ENCODE measurements around the gene TBXA2R. TPM values are rescaled to one million over a fixed set of nuclear protein-coding genes. Genes with fewer than 3 reads are reported as not detected.

Gene TBXA2R
- total and polyA plus RNA-seq, 2 donors (not counting 3 experiments of a cell fraction or from before 2014, with no cell fraction given): 2.4 to 2.9 TPM

- POLR2A ChIA-PET: no interaction called here
- BruUV-seq (replicated peaks): no TSS peak
- Histone ChIP-seq H3K9me1 (replicated peaks; ENCODE audit: control insufficient read depth, extremely low read depth, insufficient read depth, low read length) (no peaks in the 10 kb centered on the region), H3K9me3 (replicated peaks; ENCODE audit: control insufficient read depth, insufficient read depth, low read length) (no peaks in the 10 kb centered on the region), H3K27ac (ENCODE audit: insufficient read depth, low read depth, low read length) (no peak overlapping the region), H3K36me3 (ENCODE audit: control insufficient read depth in 2 of 2, extremely low read depth in 1 of 2, insufficient read depth in 2 of 2, low read length in 2 of 2) (peaks cover 0 to 3% of the 10 kb centered on the region in 2 experiments), H3K4me2 (ENCODE audit: insufficient read depth, low read length) (peak overlapping the region; percentile 75), H3K9ac (replicated peaks; ENCODE audit: extremely low read depth, insufficient read depth, low read length) (no peak overlapping the region), H2AFZ (ENCODE audit: low read depth, low read length) (peak overlapping the region; percentile 70), H4K20me1 (replicated peaks; ENCODE audit: control insufficient read depth, extremely low read depth, insufficient read depth, low read length) (no peaks in the 10 kb centered on the region), H3K79me2 (ENCODE audit: control insufficient read depth, insufficient read depth, low read length) (peaks cover 2% of the 10 kb centered on the region), H3K27me3 (ENCODE audit: control insufficient read depth in 2 of 2, insufficient read depth in 2 of 2, low read length in 2 of 2) (no peaks in the 10 kb centered on the region), H3K4me3 (replicated peaks in 1 of 3; ENCODE audit: insufficient read depth in 1 of 3, low read depth in 1 of 3, low read length in 3 of 3) (peak overlapping the region in 2 of 3 experiments; percentile 32 to 38), H3K4me1 (ENCODE audit: control insufficient read depth, extremely low read depth, insufficient read depth, low read length) (peaks cover 21% of the 10 kb centered on the region)
- DNase-seq (ENCODE audit: low read depth, low spot score) (no peak), FAIRE-seq (no peak)
- intact Hi-C loops (cut with micrococcal nuclease) (no loop called here), dilution Hi-C loops (cut with MboI; ENCODE audit: extremely low pct_ligation_motif_present, low sequenced_read_pairs) (no loop called here)
- TF ChIP-seq GATA2 (IDR thresholded peaks at IDR 0.05; ENCODE audit: insufficient read depth, insufficient read length, low read depth, low read length): no peak
- TF ChIP-seq, protein P1, sequence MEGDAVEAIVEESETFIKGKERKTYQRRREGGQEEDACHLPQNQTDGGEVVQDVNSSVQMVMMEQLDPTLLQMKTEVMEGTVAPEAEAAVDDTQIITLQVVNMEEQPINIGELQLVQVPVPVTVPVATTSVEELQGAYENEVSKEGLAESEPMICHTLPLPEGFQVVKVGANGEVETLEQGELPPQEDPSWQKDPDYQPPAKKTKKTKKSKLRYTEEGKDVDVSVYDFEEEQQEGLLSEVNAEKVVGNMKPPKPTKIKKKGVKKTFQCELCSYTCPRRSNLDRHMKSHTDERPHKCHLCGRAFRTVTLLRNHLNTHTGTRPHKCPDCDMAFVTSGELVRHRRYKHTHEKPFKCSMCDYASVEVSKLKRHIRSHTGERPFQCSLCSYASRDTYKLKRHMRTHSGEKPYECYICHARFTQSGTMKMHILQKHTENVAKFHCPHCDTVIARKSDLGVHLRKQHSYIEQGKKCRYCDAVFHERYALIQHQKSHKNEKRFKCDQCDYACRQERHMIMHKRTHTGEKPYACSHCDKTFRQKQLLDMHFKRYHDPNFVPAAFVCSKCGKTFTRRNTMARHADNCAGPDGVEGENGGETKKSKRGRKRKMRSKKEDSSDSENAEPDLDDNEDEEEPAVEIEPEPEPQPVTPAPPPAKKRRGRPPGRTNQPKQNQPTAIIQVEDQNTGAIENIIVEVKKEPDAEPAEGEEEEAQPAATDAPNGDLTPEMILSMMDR (IDR thresholded peaks at IDR 0.05; ENCODE audit: extremely low read depth in 1 of 2, insufficient read depth in 1 of 2, low read depth in 1 of 2, low read length in 2 of 2): no peak
- no peak for TF ChIP-seq FOS (IDR thresholded peaks at IDR 0.05; ENCODE audit: borderline replicate concordance, insufficient read depth, low read length)
- no peak for TF ChIP-seq MYC (IDR thresholded peaks at IDR 0.05; ENCODE audit: low read depth, low read length)
- no peak for TF ChIP-seq EZH2 (IDR thresholded peaks at IDR 0.05; ENCODE audit: borderline replicate concordance, low read depth, low read length, severe bottlenecking)
- no peak for TF ChIP-seq MAX (IDR thresholded peaks at IDR 0.05; ENCODE audit: insufficient read depth, insufficient read length)
- TF ChIP-seq JUN (IDR thresholded peaks at IDR 0.05; ENCODE audit: borderline replicate concordance, insufficient read depth, insufficient read length, low read depth): no peak
- TF ChIP-seq POLR2AphosphoS5 (IDR thresholded peaks at IDR 0.05; ENCODE audit: insufficient read depth, low read depth, low read length): no peak
- TF ChIP-seq POLR2A (IDR thresholded peaks at IDR 0.05; ENCODE audit: low read depth, low read length): no peak
- CTCF ChIA-PET: interaction anchor here (0.7 to 2.6 kb wide), 13 partner anchors 9 to 91 kb away, joined by 3 to 27 read pairs (median 6); partner anchors contain the start of genes GIPC3, MFSD12 and TBXA2R
These were observed 30.6 kb downstream of the TBXA2R start for GRCh38 chr19:3575949-3576673.

Measured in endothelial cell of umbilical vein (primary cell).